HuH-7.5 (cell line): ENCODE results near the gene CDK11B.

Experiments
- DNase-seq: peaks from one replicate; pipeline ENCODE4 v3.0.0; 2011; ENCODE audit warnings: low spot score

Gene CDK11B

DNA sequence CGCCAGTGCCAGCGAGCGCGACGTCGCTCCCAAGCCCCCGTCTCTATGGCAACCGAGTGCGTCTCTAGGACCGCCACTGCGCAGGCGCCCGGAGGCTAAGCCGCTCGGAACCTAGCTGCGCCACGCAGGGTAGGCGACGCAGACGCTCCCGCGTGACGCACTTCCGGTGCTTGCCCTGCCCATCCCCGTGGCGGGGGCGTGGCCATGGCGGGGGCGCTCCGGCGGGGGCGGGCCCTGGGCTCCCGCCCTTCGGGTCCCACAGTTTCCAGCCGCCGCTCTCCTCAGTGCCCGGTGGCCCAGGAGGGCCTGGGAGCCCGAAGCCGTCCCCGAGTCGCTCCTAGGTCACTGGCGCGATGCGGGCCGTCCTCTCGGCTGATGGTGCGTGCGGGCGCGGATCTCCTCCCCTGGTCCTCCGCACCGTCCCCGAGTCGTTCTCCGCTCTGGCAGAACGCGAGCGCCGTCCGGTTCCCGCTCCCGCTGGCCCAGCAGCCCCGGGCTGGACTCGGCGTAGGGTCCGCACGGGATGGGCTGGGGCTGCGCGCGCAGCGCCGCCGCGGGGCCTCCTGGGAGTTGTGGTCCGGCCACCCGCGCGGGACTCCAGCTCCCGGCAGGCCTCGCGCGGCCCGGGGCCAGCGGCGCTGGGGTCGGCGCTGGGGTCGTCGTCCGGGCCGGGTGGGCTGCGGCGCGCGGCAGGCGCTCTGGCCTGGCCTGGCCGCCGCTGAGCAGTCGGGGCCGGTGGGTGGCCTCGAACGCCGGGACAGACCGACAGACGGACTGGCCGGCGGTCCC lies 43.4 kb downstream of the CDK11B start, which contains the start of gene MIB2:
TSS of gene MIB2 (plus strand) at position 245 of the 789 bp plus-strand sequence. CDS start 7,953 bp downstream, outside the sequence.
- DNase-seq, result peak; percentile 100

DNA sequence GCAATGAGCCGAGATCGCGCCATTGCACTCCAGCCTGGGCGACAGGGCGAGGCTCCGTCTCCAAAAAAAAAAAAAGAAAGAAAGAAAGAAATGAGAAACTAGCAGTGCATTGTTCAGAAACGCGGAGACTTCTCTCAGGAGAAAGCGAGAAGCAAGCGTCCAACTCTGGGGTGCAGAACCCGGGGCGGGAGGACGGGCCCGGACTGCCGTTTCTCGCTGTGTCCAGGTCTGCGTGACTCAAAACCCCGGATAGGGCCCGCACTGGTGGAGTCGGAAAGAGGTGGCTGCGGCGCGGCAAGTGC lies 43.9 kb downstream of the CDK11B start:
- no peak for DNase-seq

DNA sequence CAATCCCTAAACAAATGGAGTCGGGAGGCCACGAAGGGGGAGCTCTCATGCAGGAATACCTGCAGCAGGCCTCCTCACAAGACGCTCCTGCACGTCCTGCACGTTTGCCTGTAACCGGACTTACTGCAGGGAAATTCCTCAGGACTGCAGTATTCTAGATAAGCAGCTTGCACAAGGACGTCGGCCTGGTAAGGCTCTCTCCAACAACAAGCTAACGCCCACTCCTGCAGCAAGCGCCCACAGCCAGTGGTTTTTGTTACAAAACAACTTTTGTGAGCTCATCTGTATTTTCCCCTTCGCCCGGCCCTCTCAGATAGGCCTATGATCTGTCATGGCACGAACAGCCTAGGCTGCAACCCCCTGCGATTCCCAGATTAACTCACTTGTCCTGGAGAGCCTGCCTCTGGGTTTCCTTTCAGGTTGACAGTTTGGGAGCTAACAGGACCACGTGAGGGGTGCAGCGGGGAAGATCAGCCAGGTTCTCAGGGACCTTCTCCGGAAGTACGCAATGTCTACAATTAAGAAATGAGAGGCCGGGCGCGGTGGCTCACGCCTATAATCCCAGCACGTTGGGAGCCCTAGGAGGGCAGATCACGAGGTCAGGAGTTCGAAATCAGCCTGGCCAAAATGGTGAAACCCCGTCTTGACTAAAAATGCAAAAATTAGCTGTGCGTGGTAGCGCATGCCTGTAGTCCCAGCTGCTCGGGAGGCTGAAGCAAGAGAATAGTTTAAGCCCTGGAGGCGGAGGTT lies 44.4 kb downstream of the CDK11B start:
- DNase-seq, result peak; percentile 75

DNA sequence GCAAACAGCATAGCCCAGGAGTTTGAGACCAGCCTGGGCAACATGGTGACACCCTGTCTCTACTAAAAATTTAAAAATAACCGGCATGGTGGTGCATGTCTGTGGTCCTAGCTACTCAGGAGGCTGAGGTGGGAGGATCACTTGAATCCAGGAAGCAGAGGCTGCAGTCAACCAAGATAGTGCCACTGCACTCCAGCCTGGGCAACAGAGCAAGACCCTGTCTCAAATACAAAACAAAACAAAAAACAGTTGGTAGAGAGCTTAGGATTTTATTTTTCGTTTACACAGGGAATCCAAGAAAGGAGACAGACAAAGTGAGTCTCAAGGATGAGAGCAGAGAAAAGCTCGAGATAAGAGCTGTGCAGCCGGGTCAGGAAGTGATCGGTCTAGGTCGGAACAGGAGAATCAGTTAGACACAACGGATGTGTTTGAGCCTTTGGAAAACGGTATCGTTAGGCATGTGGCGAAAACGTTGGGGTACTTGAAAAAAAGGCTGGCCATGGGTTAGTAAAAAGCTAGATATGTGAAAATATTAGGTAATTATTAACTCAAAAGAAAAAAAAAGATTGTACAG lies 45.2 kb downstream of the CDK11B start:
- DNase-seq, result no peak

DNA sequence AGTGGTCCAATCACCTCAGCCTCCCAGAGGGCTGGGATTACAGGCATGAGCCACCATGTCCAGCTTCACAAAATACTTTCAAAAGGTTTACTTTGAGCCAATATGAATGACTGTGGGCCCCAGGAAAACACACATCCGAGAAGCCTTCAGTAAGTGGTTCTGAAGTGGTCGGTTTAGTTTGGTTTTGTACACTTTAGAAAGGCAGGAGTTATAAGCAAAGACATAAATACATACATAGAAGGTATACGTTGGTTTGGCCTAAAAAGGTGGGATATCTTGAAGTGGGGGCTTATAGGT lies 46.8 kb downstream of the CDK11B start:
- no peak for DNase-seq

DNA sequence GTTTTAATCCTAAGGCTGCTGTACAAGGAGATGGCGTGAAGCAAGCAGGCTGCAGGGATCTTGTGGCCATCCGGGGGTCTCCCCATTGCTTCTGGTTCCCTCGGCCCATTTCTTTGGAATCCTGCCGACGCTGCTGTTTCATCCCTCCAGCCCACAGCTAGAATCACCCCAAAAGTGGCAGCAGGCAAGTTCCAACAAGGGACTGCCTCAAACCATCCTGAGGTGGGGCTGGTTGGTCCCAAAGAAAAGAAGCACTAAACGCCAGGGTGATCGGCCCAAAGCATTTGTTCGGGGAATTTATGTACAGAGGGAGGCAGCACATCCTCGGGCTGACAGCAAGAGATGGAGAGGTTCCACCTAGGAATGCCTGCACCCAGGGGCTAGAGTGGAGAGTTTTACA lies 48.0 kb downstream of the CDK11B start:
- no peak for DNase-seq

DNA sequence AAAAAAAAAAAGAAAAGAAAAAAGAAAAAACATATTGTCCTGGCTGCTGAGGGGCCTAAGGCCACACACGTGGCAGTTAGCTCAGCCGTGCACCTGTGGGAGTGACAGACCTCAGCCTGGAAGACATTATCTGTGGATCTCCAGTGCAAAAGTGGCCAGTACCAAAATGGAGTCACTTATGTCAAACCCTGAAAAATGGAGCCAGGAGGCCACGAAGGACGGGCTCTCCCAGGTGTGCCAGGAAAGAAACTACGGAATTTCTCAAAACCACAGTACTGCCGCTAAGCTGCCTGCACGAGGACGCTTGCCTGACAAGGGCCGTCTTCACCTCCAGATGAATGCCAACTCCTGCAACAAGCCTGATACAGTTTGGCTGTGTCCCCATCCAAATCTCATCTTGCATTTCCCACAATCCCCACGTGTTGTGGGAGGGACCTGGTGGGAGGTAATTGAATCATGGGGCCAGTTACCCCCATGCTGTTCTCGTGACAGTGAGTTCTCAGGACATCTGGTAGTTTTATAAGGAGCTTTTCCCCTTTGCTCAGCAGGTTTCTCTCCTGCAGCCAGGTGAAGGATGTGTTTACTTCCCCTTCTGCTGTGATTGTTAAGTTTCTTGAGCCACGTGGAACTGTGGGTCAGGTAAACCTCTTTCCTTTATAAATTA lies 48.9 kb downstream of the CDK11B start:
- no peak for DNase-seq

DNA sequence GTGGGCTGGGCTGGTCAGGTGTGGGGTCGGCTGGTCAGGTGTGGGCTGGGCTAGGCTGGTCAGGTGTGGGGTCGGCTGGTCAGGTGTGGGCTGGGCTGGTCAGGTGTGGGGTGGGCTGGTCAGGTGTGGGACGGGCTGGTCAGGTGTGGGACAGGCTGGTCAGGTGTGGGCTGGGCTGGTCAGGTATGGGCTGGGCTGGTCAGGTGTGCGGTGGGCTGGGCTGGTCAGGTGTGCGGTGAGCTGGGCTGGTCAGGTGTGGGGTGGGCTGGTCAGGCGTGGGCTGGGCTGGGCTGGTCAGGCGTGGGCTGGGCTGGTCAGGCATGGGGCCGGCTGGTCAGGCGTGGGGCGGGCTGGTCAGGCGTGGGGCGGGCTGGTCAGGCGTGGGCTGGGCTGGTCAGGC lies 52.6 kb downstream of the CDK11B start:
- DNase-seq, result no peak

DNA sequence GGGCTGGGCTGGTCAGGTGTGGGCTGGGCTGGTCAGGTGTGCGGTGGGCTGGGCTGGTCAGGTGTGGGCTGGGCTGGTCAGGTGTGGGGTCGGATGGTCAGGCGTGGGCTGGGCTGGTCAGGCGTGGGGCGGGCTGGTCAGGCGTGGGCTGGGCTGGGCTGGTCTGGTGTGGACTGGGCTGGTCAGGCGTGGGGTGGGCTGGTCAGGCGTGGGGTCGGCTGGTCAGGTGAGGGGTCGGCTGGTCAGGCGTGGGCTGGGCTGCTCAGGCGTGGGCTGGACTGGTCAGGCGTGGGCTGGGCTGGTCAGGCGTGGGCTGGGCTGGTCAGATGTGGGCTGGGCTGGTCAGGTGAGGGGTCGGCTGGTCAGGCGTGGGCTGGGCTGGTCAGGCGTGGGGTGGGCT lies 53.1 kb downstream of the CDK11B start:
- DNase-seq, result no peak

DNA sequence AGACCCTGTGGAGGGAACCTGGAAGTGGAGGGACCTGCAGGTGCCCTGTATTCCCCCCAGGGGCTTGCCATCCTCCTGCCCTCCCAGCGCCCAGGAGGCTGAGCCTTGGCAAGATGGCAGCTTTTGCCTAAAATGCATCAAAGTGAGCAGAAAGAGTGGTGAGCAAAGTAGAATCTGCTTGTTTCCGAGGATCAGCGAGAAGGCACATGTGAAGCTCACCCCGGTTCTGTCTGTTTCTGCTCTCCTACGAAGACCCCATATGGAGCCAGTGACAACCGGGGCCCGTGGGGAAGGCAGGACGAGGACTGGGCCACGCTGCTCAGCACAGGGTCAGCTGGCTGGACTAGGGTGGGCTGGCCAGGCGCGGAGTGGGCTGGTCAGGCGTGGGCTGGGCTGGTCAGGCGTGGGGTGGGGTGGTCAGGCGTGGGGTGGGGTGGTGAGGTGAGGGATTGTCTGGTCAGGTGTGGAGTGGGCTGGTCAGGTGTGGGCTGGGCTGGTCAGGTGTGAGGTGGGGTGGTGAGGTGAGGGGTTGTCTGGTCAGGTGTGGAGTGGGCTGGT lies 53.7 kb downstream of the CDK11B start:
- no peak for DNase-seq

DNA sequence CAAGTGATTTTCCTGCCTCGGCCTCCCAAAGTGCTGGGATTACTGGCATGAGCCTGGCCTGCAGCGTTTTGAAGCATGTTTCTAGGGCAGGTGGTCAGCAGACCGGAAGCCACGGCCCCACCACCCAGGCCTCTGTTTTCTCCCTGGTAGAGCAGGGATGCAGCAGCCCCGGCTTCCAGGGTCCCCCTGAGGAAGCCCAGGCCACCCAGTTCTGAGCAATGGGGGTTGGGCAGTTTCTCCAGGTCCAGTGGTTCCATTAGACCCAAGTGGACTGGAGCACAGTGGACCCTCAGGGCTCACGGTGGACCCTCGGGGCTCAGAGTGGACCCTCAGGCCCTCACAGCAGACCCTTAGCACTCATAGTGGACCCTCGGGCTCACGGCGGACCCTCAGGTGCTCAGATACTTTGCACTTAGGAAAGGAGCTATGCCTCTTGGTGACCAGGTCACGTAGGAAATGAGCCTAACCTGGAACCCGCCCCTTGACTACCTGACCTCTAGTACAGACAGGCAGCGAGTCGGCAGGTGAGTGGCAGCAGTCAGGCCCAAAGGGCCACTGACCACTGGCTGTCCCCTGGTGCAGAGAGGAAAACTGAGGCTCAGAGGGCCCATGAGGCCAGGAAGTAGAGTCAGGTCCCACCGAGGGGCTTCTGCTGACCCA lies 54.3 kb downstream of the CDK11B start:
- no peak for DNase-seq

DNA sequence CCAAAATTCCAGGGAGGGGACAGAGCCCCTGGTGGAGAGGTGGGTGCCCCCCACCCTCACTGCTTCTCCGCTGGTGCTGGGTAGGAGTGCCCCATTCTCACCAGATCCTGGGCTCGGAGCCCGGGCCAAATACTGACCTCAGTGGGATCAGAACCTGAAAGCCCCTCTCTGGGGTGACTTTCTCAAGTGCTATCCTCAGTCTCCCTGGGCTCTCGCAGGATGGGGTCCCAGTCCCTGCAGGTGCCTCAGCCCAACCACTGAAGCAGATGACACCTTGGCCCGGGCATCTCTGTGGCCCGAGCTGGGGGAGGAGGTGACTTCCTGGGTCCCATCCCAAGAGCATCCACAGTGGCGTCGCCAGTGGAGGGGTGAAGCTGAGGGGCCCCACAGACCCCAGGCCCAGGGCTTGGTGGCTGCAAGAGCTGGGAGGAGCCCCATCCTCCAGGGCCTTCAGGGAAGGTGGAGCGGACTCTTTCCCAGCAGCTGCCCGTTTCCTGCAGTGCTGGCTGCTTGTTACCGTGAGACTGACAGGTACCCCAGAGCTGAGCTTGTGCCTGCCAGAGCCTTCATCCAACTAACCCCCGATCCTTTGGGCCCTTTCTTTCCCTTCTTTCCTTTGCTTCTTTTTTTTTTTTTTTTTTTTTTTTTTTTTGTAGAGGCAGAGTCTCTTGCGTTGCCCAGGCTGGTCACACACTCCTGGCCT lies 55.0 kb downstream of the CDK11B start:
- no peak for DNase-seq

DNA sequence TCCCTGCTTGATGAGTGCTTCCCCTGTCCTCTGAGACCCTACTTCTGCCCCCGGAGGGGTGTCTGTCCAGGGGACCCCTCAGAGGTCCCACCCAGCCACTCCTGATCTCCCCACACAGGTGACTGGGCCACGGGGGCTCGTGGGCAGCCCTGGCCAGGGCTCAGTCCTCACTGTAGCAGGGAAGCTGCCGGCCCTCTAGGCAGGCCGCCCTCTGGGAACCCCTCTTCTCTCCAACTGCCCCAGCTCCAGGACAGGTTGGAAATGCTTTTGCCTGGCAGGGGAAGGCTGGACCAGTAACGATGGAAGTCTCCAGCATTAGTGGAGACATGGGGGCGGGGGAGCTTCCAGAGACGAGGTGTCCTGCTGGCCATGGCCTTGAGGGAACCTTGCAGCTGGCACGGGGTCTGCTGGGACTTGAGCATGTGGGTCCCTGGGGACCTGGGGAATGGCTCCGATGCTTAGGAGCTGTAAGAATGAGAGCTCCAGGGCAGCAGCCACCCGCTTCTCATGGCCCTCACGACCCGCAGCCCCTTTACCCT lies 55.8 kb downstream of the CDK11B start:
- DNase-seq, result no peak

DNA sequence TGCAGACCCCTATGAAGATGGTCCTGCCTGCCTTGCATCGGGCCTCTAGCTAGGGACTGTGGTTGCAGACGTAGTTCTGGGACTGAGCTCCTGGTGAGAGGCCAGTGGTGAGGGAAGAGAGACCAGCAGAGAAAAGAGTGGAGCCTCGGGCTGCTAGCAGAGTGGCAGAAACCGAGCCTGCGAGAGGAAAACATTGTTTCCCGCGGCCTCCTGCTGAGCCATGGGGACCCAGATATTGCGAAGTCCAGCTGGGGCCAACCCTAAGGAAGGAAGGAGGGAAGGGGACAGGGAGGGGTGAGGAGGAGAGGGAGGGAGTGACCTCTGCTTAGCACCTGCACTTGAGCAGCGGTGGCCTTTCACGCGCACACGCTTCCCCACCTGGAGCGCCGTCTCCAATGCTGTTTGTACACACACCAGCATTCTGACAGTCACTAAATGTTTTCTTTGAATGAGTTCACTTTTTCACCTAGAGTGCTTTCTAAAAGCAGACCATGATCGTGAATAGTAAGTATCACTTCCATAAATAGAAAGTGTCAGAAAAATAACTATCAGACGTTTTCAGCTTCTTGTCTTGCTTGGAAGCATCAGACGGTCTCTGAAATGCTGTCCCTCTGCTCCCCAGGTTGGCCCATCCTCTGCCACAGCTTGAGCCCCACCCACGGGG lies 56.4 kb downstream of the CDK11B start:
- no peak for DNase-seq

DNA sequence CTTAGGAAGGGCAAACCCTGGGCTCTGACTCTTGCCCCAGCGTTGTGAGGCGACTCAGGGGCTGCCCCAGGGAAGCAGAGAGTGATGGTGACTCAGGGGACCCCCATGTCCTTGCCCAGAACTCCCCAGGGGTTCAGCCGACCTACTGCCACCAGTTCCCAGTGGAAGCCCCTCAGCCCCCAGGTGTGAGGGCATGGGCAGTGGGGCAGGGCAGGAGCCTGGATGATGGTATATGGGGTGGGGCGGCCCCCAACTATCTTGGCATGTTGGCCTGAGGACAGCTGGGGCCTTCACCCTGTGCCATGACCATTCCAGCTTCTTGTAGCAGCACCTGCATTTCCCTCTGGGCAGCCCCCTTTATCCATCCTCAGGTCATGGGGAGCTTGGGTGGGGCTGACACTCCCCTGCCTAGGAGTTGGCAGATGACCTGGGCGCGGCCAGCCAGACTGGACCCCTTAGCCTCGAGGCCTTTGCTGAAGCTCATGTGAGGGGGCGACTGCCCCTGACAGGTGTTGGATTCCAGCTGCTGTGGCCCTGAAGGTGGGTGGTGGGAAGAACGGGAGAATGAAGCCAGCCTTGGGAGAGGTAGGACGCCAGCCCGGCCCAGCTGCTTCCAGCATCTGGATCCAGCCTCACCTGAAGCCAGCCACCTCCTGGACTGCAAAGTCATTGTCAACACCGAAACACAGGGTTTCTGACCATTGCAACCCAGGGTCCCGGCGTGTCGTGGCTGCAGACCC lies 57.1 kb downstream of the CDK11B start:
- DNase-seq, result no peak

DNA sequence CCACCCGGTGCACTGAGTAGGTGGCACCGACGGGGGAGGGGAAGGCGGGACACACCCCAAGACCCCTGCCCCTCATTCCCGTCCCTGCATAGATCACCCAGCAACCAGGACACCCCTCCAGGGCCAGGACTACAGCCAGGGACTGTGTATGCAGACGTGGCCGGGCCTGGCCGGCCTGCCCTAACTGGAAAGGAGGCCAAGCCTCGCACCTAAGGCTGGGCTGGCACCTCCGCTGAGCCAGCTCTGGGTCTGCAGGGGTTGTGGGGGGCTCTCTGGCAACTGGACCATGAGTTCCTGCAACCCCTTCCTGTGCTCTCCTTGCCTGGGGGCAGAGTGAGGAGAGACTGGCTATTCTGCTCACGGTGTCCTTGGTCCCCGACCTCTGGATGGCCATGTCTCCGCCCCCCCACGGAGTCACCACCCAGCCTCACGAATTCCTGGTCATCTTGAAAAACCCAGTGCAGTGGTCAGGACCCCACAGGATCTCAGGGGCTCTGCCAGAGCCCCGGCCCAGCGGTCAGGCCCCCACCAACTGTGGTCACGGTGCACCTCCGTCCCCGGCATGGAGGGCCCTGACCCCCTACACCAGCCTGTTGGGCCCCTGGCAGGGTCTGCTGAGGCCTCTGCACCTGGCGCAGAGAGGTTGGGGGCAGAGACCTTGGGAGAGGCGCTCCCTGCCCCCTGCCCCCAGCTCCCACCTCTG lies 57.8 kb downstream of the CDK11B start:
- no peak for DNase-seq

DNA sequence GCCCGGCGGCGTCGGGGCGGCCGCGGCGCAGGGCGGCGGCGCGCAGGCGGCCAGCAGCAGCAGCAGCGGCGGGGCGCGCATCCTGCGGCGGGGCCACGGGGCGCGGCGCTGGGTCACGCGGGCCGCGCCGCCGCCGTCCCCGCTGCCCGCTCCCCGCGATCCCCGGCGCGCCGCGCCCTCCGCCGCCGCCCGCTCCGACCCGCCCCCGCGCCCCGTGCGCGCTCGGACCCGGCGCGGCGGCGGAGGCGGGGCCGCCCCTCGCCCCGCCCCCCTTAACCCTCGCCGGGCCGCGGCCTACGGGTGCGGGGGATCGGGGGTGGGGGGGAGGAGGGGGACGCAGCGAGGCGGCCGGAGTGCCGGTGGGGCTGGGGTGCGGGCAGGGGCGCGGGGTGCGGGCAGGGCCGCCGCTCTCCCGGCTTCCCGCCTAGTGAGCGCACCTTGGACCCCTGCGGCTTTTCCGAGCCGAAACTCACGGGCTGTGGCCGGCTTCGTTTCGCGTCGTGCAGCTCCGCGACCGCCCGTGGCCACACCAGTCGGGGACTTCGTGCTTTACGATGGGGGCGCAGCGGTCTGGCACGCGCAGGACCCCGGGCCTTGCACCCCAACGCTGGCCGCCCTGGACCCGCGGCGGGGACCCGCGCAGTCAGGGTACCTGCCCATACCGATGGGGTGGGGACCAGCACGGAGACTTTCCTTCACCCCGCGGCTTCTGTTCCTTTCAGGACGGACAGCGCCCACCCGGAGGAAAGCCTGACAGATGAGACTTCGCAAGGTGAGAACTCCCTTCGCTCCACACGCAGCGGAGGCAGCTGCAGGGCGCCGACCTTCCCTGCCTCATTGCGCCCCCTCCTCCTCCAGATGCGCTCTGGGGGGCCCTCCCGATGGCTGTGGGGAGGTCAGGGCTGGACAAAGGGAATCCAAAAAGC lies 58.6 kb downstream of the CDK11B start, which contains the start of gene FNDC10:
TSS of gene FNDC10 (minus strand) at position 201 of the 926 bp plus-strand sequence. CDS start at position 81, 120 bp downstream.
- DNase-seq, result no peak
